Activated B cell treated with CpG ODN at 0.5 μM for 24 hours (primary cell): Measurements from ENCODE around the gene ANKS1B. TPM values are rescaled to one million over a fixed set of nuclear protein-coding genes. Genes with fewer than 3 reads are reported as not detected.

Experiments used
- ATAC-seq: fragments of 200-7000 bp; cut with Tn5 transposase; one replicate; pipeline ENCODE4 v1.10.0; 2021; ENCODE audit warnings: low read depth, mild to moderate bottlenecking, moderate library complexity
- CTCF ChIA-PET: fragments of 350-600 bp; sonication (Branson Sonifier 250); formaldehyde crosslinking; loops from one replicate; lab custom pipeline; 2021; ENCODE audit warnings: antibody characterized with exemption; lab: Charles Lee
- POLR2A ChIA-PET: fragments of 350-600 bp; sonication (Branson Sonifier 250); formaldehyde crosslinking; loops from one replicate; lab custom pipeline; 2021; ENCODE audit warnings: antibody characterized with exemption; lab: Charles Lee
- DNase-seq: peaks from one replicate; pipeline ENCODE4 v3.0.0; 2022
- H3K27ac Mint-ChIP-seq: one replicate; pipeline ENCODE4 v1.8.0; 2020; ENCODE audit warnings: mixed read lengths
- H3K27me3 Mint-ChIP-seq: one replicate; pipeline ENCODE4 v1.8.0; 2021; ENCODE audit warnings: mixed read lengths
- H3K36me3 Mint-ChIP-seq: one replicate; pipeline ENCODE4 v1.8.0; 2021; ENCODE audit warnings: low read depth, mixed read lengths
- H3K4me1 Mint-ChIP-seq: one replicate; pipeline ENCODE4 v1.8.0; 2021; ENCODE audit warnings: mixed read lengths
- H3K4me3 Mint-ChIP-seq: one replicate; pipeline ENCODE4 v1.8.0; 2020; ENCODE audit warnings: mild to moderate bottlenecking, mixed read lengths
- H3K9me3 Mint-ChIP-seq: one replicate; pipeline ENCODE4 v1.8.0; 2020; ENCODE audit warnings: mixed read lengths
- CTCF ChIP-seq: fragments of 200-600 bp; IDR thresholded peaks from one replicate; pipeline ENCODE4 v1.8.0; 2022; ENCODE audit warnings: antibody characterized with exemption, mild to moderate bottlenecking
- intact Hi-C: fragments of 100-400 bp; cut with micrococcal nuclease; formaldehyde crosslinking; loops from one replicate; pipeline ENCODE4 v1.15.1; 2024
- total RNA-seq: library from RNA; stranded (reverse); gene quantifications from 2 replicates; pipeline ENCODE4 v1.2.3, GENCODE V29; 2022

The ANKS1B gene
- total RNA-seq, 1 donor from 2014 or later: not detected

- POLR2A ChIA-PET: no interaction called here
- ATAC-seq (no peak), DNase-seq (no peak)
- Mint-ChIP-seq H3K27me3 (no peaks in the 10 kb centered on the region), H3K27ac (no peak overlapping the region), H3K36me3 (no peaks in the 10 kb centered on the region), H3K9me3 (peaks cover 4% of the 10 kb centered on the region), H3K4me3 (no peak overlapping the region), H3K4me1 (no peaks in the 10 kb centered on the region)
- intact Hi-C loops: no loop called here
- CTCF ChIA-PET: no interaction called here
- no peak for TF ChIP-seq CTCF
Measured at GRCh38 chr12:99549196-99549595, 435.5 kb downstream of the ANKS1B start.

- DNase-seq (no peak), ATAC-seq (no peak)
- CTCF ChIA-PET: no interaction called here
- no peaks in the 10 kb centered on the region for H3K27me3 Mint-ChIP-seq
- no peak overlapping the region for H3K27ac Mint-ChIP-seq
- H3K9me3 Mint-ChIP-seq: peaks cover 3% of the 10 kb centered on the region
- H3K36me3 Mint-ChIP-seq: no peaks in the 10 kb centered on the region
- H3K4me3 Mint-ChIP-seq: no peak overlapping the region
- no peak for TF ChIP-seq CTCF
- POLR2A ChIA-PET: no interaction called here
- intact Hi-C loops: no loop called here
- H3K4me1 Mint-ChIP-seq: no peaks in the 10 kb centered on the region
Measured at GRCh38 chr12:99544457-99544856, 440.3 kb downstream of the ANKS1B start.

- ATAC-seq (no peak), DNase-seq (no peak)
- Mint-ChIP-seq H3K9me3 (no peaks in the 10 kb centered on the region), H3K4me3 (no peak overlapping the region), H3K4me1 (no peaks in the 10 kb centered on the region), H3K36me3 (no peaks in the 10 kb centered on the region), H3K27me3 (no peaks in the 10 kb centered on the region), H3K27ac (no peak overlapping the region)
- intact Hi-C loops: no loop called here
- no peak for TF ChIP-seq CTCF
- ChIA-PET CTCF (no interaction called here), POLR2A (no interaction called here)
Measured at GRCh38 chr12:99529966-99530365, 454.8 kb downstream of the ANKS1B start.

GRCh38 chr12:99528478-99528877, 456.3 kb downstream of the ANKS1B start:
- H3K4me1 Mint-ChIP-seq: no peaks in the 10 kb centered on the region
- CTCF ChIA-PET: no interaction called here
- POLR2A ChIA-PET: no interaction called here
- DNase-seq (no peak), ATAC-seq (no peak)
- no peak for TF ChIP-seq CTCF
- intact Hi-C loops: no loop called here
- no peaks in the 10 kb centered on the region for H3K27me3 Mint-ChIP-seq
- no peaks in the 10 kb centered on the region for H3K36me3 Mint-ChIP-seq
- no peaks in the 10 kb centered on the region for H3K9me3 Mint-ChIP-seq
- H3K4me3 Mint-ChIP-seq: no peak overlapping the region
- no peak overlapping the region for H3K27ac Mint-ChIP-seq

GRCh38 chr12:99523853-99524252, 460.9 kb downstream of the ANKS1B start:
- Mint-ChIP-seq H3K4me3 (no peak overlapping the region), H3K27me3 (no peaks in the 10 kb centered on the region), H3K4me1 (no peaks in the 10 kb centered on the region), H3K9me3 (no peaks in the 10 kb centered on the region), H3K36me3 (no peaks in the 10 kb centered on the region), H3K27ac (no peak overlapping the region)
- no peak for TF ChIP-seq CTCF
- ATAC-seq (no peak), DNase-seq (no peak)
- CTCF ChIA-PET: no interaction called here
- POLR2A ChIA-PET: no interaction called here
- intact Hi-C loops: no loop called here
